Renal pelvis (tissue), 4 donors: Measurements from ENCODE around the gene SLC7A1. TPM values are rescaled to one million over a fixed set of nuclear protein-coding genes. Genes with fewer than 3 reads are reported as not detected.

ENCODE experiments used
- DNase-seq: peaks from one replicate; pipeline ENCODE4 v3.0.0-alpha.2; 2013
- polyA plus RNA-seq, 3 donors: library from polyadenylated mRNA; unstranded; fragments of 120-200 nt; gene quantifications; one replicate each; pipeline ENCODE4 v1.2.1, GENCODE V29; 2013; ENCODE audit not compliant: insufficient read length in 3 of 3

SLC7A1 gene
- polyA plus RNA-seq, 3 donors = 15.6 to 17.0 (median 16.8) TPM

- no peak for DNase-seq
Observed at GRCh38 chr13:29513981-29514719, 81.3 kb downstream of the SLC7A1 start.

GRCh38 chr13:29513002-29513980 is 82.2 kb downstream of the SLC7A1 start:
- no peak for DNase-seq

GRCh38 chr13:29511980-29512379 is 83.5 kb downstream of the SLC7A1 start:
- no peak for DNase-seq

- DNase-seq = no peak
Observed at GRCh38 chr13:29511106-29511796, 84.2 kb downstream of the SLC7A1 start.

- DNase-seq = no peak
Observed at GRCh38 chr13:29510651-29511084, 84.8 kb downstream of the SLC7A1 start.

- DNase-seq = no peak
Observed at GRCh38 chr13:29509999-29510589, 85.4 kb downstream of the SLC7A1 start.

- no peak for DNase-seq
Observed at GRCh38 chr13:29508876-29509252, 86.6 kb downstream of the SLC7A1 start.

- peak; percentile 84 for DNase-seq
Observed at GRCh38 chr13:29508130-29508875, 87.2 kb downstream of the SLC7A1 start.

GRCh38 chr13:29507356-29507755 is 88.1 kb downstream of the SLC7A1 start:
- DNase-seq = no peak

GRCh38 chr13:29505950-29506349 is 89.5 kb downstream of the SLC7A1 start:
- DNase-seq = no peak

GRCh38 chr13:29505511-29505910 is 90.0 kb downstream of the SLC7A1 start:
- no peak for DNase-seq

GRCh38 chr13:29504691-29505090 is 90.8 kb downstream of the SLC7A1 start:
- DNase-seq = no peak

- DNase-seq = no peak
Observed at GRCh38 chr13:29503041-29503837, 92.2 kb downstream of the SLC7A1 start.

- no peak for DNase-seq
Observed at GRCh38 chr13:29502391-29503008, 93.0 kb downstream of the SLC7A1 start.

- DNase-seq = no peak
Observed at GRCh38 chr13:29501674-29502073, 93.8 kb downstream of the SLC7A1 start.

GRCh38 chr13:29500386-29500785 is 95.1 kb downstream of the SLC7A1 start:
- no peak for DNase-seq

GRCh38 chr13:29499506-29500165 is 95.9 kb downstream of the SLC7A1 start:
- no peak for DNase-seq

- no peak for DNase-seq
Observed at GRCh38 chr13:29498426-29499040, 97.0 kb downstream of the SLC7A1 start.
